Measurements from ENCODE around the gene ARL6IP5.

Gene ARL6IP5

DNA sequence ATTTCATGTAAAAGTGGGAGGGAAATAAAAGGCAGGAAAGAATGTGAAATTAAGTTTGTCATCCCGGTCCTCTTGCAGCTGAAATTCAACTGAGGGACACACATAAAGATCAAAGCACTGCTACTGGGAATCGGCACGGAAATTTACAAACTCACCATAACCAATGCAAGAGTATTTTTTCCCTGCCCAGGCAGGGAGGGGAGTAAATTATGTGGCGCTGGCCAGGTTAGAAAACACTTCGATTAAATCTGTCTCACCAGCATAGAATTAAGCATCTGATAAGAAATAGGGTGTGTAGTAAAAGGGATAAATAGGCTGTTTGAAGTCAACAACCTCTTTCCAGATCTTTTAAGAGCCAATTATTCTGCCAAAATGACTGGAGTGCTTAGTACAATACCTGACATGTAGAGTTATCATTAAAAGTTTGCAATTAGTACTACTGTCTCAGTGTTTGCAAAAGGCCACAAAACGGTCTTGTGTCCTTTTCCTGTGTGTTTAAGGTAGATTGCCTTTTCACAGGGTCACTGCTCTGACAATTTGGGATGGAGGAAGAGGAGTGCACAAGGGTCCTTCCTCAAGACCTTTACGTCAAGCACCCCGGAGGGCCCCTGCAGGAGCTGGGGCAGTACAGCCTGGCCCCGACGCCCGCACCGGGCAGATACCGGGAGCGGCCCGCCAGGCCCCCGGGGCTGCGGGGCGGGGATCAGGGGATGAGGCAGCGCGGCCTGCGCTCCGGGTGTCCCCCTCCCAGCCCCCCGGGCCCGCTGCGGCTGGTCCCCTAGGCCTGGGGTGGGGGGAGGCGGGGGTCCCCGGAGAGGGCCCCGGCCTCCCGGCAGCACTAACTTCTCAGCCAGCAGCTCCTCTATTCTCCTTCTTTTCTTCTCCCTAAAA lies 5.2 kb upstream of the ARL6IP5 start:
- TF ChIP-seq CTCF (IDR thresholded peaks at IDR 0.05; ENCODE audit: borderline replicate concordance, control extremely low read depth, extremely low read depth, insufficient read depth, missing control alignments), result no peak
- DNase-seq (ENCODE audit: low spot score), result no peak
- in situ Hi-C loops (cut with MboI; ENCODE audit: low sequenced_read_pairs, unreplicated experiment), result no loop called here

- peak; percentile 91 for DNase-seq (ENCODE audit: low spot score)
- no peak for TF ChIP-seq CTCF (IDR thresholded peaks at IDR 0.05; ENCODE audit: borderline replicate concordance, control extremely low read depth, extremely low read depth, insufficient read depth, missing control alignments)
- in situ Hi-C loops (cut with MboI; ENCODE audit: low sequenced_read_pairs, unreplicated experiment), result no loop called here
Measured at GRCh38 chr3:69080233-69080920, 4.4 kb upstream of the ARL6IP5 start, which contains the start of gene UBA3. Gene UBA3 (minus strand): TSS chr3:69080365. CDS start chr3:69080353, 12 bp downstream.

- in situ Hi-C loops (cut with MboI; ENCODE audit: low sequenced_read_pairs, unreplicated experiment), result no loop called here
- no peak for TF ChIP-seq CTCF (IDR thresholded peaks at IDR 0.05; ENCODE audit: borderline replicate concordance, control extremely low read depth, extremely low read depth, insufficient read depth, missing control alignments)
- no peak for DNase-seq (ENCODE audit: low spot score)
Measured at GRCh38 chr3:69081583-69082262, 3.0 kb upstream of the ARL6IP5 start.

- in situ Hi-C loops (cut with MboI; ENCODE audit: low sequenced_read_pairs, unreplicated experiment), result no loop called here
- no peak for DNase-seq (ENCODE audit: low spot score)
- TF ChIP-seq CTCF (IDR thresholded peaks at IDR 0.05; ENCODE audit: borderline replicate concordance, control extremely low read depth, extremely low read depth, insufficient read depth, missing control alignments), result no peak
Measured at GRCh38 chr3:69082361-69082760, 2.4 kb upstream of the ARL6IP5 start.

- DNase-seq (ENCODE audit: low spot score), result peak; percentile 70
- in situ Hi-C loops (cut with MboI; ENCODE audit: low sequenced_read_pairs, unreplicated experiment), result no loop called here
- TF ChIP-seq CTCF (IDR thresholded peaks at IDR 0.05; ENCODE audit: borderline replicate concordance, control extremely low read depth, extremely low read depth, insufficient read depth, missing control alignments), result no peak
Measured at GRCh38 chr3:69082805-69083204, 1.9 kb upstream of the ARL6IP5 start.

DNA sequence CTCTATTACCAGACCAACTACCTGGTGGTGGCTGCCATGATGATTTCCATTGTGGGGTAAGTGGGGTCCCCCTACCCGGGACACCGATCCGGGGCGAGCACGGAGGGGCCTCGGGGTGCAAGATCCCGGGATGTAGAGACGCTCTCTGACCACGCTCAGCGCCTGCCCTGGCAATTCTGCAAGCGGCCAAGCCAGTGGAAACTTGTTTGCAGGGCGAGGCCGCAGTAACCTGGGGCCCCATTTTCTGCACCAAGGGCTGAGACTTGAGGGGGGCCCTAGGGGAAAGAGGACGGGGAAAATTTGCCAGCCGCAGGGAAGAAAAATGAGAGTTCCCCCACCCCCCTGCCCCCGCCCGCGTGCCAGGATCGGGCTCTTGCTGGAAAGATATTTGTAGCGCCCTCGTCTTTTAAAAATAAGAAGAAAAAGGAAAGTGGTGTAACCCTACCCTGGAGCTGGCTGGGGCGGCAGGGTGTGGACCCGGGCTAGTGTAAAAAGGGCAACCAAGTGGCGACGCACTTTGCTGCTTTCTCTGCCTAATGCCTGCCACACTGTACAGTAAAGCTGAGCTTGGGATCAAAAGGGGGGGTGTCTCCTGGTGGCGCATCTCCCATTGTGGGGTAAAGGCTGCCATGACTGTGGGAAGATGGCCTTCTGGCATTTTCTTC lies 563 bp downstream of the ARL6IP5 start:
- TF ChIP-seq CTCF (IDR thresholded peaks at IDR 0.05; ENCODE audit: borderline replicate concordance, control extremely low read depth, extremely low read depth, insufficient read depth, missing control alignments), result no peak
- no peak for DNase-seq (ENCODE audit: low spot score)
- in situ Hi-C loops (cut with MboI; ENCODE audit: low sequenced_read_pairs, unreplicated experiment), result no loop called here
